ENCODE data around the gene C1orf87. TPM values are rescaled to one million over a fixed set of nuclear protein-coding genes. Genes with fewer than 3 reads are reported as not detected.

Gene C1orf87
- total RNA-seq, 4 donors from 2014 or later, result not detected

DNA sequence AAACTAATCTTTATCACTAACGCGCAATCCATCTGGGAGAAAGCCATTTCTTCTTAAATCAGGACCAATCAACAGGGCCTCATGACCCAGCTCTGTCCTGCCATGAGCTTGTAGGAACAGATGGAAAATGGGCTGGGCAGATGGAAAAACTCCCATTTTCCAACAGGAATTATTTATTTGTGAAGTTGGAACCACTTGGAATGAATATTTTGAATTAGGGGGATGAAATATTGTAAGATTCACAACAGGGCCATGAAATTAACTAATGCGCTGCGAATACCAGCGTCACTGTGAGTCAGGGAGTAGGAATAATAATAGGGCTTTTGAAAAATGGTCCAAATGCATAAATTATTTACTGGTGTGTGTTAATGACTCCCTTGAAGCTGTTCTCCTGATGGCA, 93.9 kb downstream of the C1orf87 start:
- Histone ChIP-seq H3K27me3 (no peaks in the 10 kb centered on the region), H3K9me3 (no peaks in the 10 kb centered on the region), H3K27ac (no peak overlapping the region), H3K4me1 (peaks cover 0 to 11% (median 0%) of the 10 kb centered on the region in 4 donors), H3K4me3 (no peak overlapping the region), H3K36me3 (no peaks in the 10 kb centered on the region)
- WGBS, 2 donors, result 68 to 70% methylated on average over 5 of the region's 5 CpGs
- DNase-seq (ENCODE audit: low spot score in 2 of 2), result no peak
- TF ChIP-seq, protein P1, sequence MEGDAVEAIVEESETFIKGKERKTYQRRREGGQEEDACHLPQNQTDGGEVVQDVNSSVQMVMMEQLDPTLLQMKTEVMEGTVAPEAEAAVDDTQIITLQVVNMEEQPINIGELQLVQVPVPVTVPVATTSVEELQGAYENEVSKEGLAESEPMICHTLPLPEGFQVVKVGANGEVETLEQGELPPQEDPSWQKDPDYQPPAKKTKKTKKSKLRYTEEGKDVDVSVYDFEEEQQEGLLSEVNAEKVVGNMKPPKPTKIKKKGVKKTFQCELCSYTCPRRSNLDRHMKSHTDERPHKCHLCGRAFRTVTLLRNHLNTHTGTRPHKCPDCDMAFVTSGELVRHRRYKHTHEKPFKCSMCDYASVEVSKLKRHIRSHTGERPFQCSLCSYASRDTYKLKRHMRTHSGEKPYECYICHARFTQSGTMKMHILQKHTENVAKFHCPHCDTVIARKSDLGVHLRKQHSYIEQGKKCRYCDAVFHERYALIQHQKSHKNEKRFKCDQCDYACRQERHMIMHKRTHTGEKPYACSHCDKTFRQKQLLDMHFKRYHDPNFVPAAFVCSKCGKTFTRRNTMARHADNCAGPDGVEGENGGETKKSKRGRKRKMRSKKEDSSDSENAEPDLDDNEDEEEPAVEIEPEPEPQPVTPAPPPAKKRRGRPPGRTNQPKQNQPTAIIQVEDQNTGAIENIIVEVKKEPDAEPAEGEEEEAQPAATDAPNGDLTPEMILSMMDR (IDR thresholded peaks at IDR 0.05), result no peak

DNA sequence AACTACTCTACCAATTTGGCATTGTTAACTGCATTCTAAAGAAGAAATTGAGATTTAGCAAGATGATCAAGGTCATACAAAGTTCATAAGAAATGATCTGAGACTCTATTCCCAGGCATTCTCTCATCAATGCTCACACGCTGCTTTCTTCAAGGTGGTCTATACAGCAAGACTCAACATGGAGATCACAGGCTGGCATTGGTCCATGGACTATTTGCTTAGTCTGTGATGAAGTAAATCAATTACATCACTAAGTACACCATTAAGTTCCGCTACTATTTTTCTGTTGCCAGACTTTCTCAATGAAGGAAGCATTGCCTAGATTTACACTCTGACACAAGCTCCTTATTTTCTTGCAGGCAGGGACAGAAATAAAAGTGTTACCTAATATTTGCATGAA, 95.1 kb downstream of the C1orf87 start:
- peaks cover 0 to 11% (median 0%) of the 10 kb centered on the region in 4 donors for H3K4me1 ChIP-seq
- H3K36me3 ChIP-seq, result no peaks in the 10 kb centered on the region
- no peak overlapping the region for H3K4me3 ChIP-seq
- H3K27ac ChIP-seq, result no peak overlapping the region
- no peaks in the 10 kb centered on the region for H3K9me3 ChIP-seq
- 85 to 91% methylated on average over 2 of the region's 2 CpGs for WGBS, 2 donors
- TF ChIP-seq POLR2A (IDR thresholded peaks at IDR 0.05), result no peak
- TF ChIP-seq, protein P1 (IDR thresholded peaks at IDR 0.05), result no peak
- no peak for TF ChIP-seq EP300 (IDR thresholded peaks at IDR 0.05)
- no peaks in the 10 kb centered on the region for H3K27me3 ChIP-seq
- peak in 1 of 2 donors; percentile 32 for DNase-seq (ENCODE audit: low spot score in 2 of 2)

DNA sequence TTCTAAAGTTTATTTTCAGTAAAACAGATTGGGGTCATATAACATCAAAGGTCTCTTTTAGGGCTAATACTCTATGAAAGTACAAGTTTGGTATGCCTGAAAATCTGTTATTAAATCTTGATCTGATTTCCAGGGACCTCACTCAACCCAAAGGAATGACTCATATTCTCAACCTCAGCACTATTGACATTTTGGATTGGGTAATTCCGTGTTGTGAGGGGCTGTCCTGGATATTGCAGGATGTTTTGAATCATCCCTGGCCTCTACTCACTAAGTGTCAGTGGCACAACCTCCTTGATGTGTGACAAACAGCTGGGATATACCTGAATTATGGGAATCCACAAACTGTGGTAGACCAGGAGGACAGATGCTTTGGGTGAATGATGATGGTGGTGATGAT, 95.5 kb downstream of the C1orf87 start:
- Histone ChIP-seq H3K27me3 (no peaks in the 10 kb centered on the region), H3K27ac (no peak overlapping the region), H3K4me1 (peaks cover 0 to 11% (median 0%) of the 10 kb centered on the region in 4 donors), H3K4me3 (no peak overlapping the region), H3K36me3 (no peaks in the 10 kb centered on the region), H3K9me3 (no peaks in the 10 kb centered on the region)
- DNase-seq (ENCODE audit: low spot score in 2 of 2), result no peak
- 71 to 73% methylated on average over 1 of the region's 1 CpG for WGBS, 2 donors
- no peak for TF ChIP-seq POLR2A (IDR thresholded peaks at IDR 0.05)
- TF ChIP-seq, protein P1 (IDR thresholded peaks at IDR 0.05), result no peak
- TF ChIP-seq EP300 (IDR thresholded peaks at IDR 0.05), result no peak

DNA sequence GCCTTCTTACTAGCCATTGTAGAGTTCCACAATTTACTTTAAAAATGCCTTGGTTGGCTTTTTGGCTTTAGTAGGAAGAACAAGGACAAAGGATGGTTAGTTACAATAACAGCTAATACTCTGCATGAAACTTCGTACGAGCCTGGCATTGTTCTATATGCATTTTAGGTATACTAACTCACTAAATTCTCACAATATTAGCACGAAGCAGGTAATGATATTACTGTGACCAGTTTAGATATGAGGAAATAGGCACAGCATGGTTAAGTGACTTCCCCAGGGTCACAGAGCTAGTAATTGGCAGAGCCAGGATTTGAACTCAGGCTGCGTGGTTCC, 96.5 kb downstream of the C1orf87 start:
- no peaks in the 10 kb centered on the region for H3K36me3 ChIP-seq
- 79 to 84% methylated on average over 4 of the region's 4 CpGs for WGBS, 2 donors
- no peaks in the 10 kb centered on the region for H3K9me3 ChIP-seq
- no peak for TF ChIP-seq POLR2A (IDR thresholded peaks at IDR 0.05)
- no peak for TF ChIP-seq EP300 (IDR thresholded peaks at IDR 0.05)
- TF ChIP-seq, protein P1 (IDR thresholded peaks at IDR 0.05), result peak in 1 of 5 experiments; percentile 6
- H3K4me1 ChIP-seq, result peaks cover 0 to 11% (median 0%) of the 10 kb centered on the region in 4 donors
- no peak overlapping the region for H3K4me3 ChIP-seq
- H3K27ac ChIP-seq, result no peak overlapping the region
- no peak for DNase-seq (ENCODE audit: low spot score in 2 of 2)
- no peaks in the 10 kb centered on the region for H3K27me3 ChIP-seq

DNA sequence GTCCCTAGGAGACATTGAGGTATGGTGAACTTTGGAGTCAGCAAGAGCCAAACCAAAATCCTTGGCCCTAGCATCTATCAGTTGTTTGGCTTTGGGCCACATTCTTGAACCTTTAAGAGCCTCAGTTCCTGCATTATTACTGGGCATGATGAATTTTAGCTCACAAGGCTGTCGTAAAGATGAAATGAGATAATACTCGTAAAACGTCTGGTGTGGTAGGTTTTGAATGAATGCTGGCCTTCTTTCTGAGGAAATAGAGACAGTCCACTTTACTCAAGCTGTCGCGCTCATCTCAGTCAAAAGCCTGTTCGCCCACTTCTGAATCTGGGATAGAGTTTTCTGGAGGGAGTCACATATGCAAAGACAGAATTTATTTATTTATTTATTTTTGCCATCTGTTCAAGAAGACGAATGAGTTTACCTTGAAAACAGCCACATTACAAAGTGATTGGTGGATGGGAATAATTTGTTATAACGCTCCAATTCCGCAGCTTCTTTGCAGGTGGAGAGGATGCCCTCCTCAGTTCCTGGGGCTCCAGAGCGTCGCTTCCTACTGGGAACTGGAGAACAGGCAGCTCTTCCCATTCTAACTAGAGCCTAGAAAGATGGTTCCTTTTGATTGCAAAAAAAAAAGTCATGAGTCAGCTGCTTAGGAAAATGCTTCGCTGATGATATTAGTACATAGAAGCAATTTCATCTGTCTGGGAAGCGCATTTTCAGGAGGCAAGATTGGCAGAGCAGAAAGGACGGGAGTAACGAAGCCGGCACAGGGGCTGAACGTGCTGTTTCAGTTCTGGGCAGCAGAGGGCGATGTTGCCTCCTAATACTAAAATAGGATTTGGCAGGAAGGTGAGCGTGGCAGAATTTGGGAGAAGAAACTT, 97.1 kb downstream of the C1orf87 start:
- TF ChIP-seq, protein P1 (IDR thresholded peaks at IDR 0.05), result peak; percentile 77 to 88 (median 85)
- no peak for TF ChIP-seq POLR2A (IDR thresholded peaks at IDR 0.05)
- Histone ChIP-seq H3K4me3 (no peak overlapping the region), H3K4me1 (peaks cover 0 to 15% (median 0%) of the 10 kb centered on the region in 4 donors), H3K36me3 (no peaks in the 10 kb centered on the region), H3K27ac (no peak overlapping the region), H3K9me3 (no peaks in the 10 kb centered on the region), H3K27me3 (no peaks in the 10 kb centered on the region)
- peak; percentile 65 to 83 for DNase-seq (ENCODE audit: low spot score in 2 of 2)
- WGBS, 2 donors, result 42 to 43% methylated on average over 19 of the region's 19 CpGs

All from tibial nerve (tissue), 4 donors.